Measurements from ENCODE around the gene KIFC3. TPM values are rescaled to one million over a fixed set of nuclear protein-coding genes. Genes with fewer than 3 reads are reported as not detected.

KIFC3 gene
- total RNA-seq, 1 donor from 2014 or later: 96.9 TPM

- no peaks in the 10 kb centered on the region for H3K9me3 Mint-ChIP-seq (ENCODE audit: unreplicated experiment)
- Histone ChIP-seq H3K9me3 (ENCODE audit: insufficient read depth, low read depth, low read length) (no peaks in the 10 kb centered on the region), H3K9ac (ENCODE audit: low read length) (no peak overlapping the region), H3K4me1 (ENCODE audit: insufficient read depth, low read length) (peaks cover 12% of the 10 kb centered on the region), H3K27me3 (ENCODE audit: insufficient read depth, low read length) (no peaks in the 10 kb centered on the region), H2AFZ (ENCODE audit: low read depth, low read length) (no peak overlapping the region), H3K27ac (ENCODE audit: low read depth, low read length) (peak overlapping the region; percentile 27), H3K4me2 (ENCODE audit: low read length) (peak overlapping the region; percentile 12), H4K20me1 (ENCODE audit: insufficient read depth, low read length) (peaks cover 61% of the 10 kb centered on the region), H3K79me2 (ENCODE audit: insufficient read depth, low read length) (peaks cover 7% of the 10 kb centered on the region), H3K36me3 (ENCODE audit: insufficient read depth, low read length) (peaks cover 26% of the 10 kb centered on the region), H3K4me3 (ENCODE audit: insufficient read depth, low read depth, low read length) (no peak overlapping the region)
- peak; percentile 41 for DNase-seq (ENCODE audit: low read depth)
- peaks cover 21% of the 10 kb centered on the region for H3K4me1 Mint-ChIP-seq (ENCODE audit: low read depth, unreplicated experiment)
- TF ChIP-seq, protein P1, sequence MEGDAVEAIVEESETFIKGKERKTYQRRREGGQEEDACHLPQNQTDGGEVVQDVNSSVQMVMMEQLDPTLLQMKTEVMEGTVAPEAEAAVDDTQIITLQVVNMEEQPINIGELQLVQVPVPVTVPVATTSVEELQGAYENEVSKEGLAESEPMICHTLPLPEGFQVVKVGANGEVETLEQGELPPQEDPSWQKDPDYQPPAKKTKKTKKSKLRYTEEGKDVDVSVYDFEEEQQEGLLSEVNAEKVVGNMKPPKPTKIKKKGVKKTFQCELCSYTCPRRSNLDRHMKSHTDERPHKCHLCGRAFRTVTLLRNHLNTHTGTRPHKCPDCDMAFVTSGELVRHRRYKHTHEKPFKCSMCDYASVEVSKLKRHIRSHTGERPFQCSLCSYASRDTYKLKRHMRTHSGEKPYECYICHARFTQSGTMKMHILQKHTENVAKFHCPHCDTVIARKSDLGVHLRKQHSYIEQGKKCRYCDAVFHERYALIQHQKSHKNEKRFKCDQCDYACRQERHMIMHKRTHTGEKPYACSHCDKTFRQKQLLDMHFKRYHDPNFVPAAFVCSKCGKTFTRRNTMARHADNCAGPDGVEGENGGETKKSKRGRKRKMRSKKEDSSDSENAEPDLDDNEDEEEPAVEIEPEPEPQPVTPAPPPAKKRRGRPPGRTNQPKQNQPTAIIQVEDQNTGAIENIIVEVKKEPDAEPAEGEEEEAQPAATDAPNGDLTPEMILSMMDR (IDR thresholded peaks at IDR 0.05; ENCODE audit: insufficient read depth, low read depth, low read length): no peak
- TF ChIP-seq EZH2 (IDR thresholded peaks at IDR 0.05; ENCODE audit: insufficient read depth, low read length): no peak
- no peak overlapping the region for H3K4me3 Mint-ChIP-seq (ENCODE audit: unreplicated experiment)
- peaks cover 8% of the 10 kb centered on the region for H3K36me3 Mint-ChIP-seq (ENCODE audit: low read depth, unreplicated experiment)
- H3K27me3 Mint-ChIP-seq (ENCODE audit: low read depth, unreplicated experiment): no peaks in the 10 kb centered on the region
- no peak overlapping the region for H3K27ac Mint-ChIP-seq (ENCODE audit: unreplicated experiment)
- FAIRE-seq: no peak
Observed at GRCh38 chr16:57773655-57774295, 28.5 kb downstream of the KIFC3 start.

GRCh38 chr16:57773019-57773418 lies 29.3 kb downstream of the KIFC3 start:
- H3K4me1 ChIP-seq (ENCODE audit: insufficient read depth, low read length): peaks cover 12% of the 10 kb centered on the region
- Mint-ChIP-seq H3K27me3 (ENCODE audit: low read depth, unreplicated experiment) (no peaks in the 10 kb centered on the region), H3K9me3 (ENCODE audit: unreplicated experiment) (no peaks in the 10 kb centered on the region), H3K4me1 (ENCODE audit: low read depth, unreplicated experiment) (peaks cover 21% of the 10 kb centered on the region), H3K36me3 (ENCODE audit: low read depth, unreplicated experiment) (peaks cover 7% of the 10 kb centered on the region), H3K4me3 (ENCODE audit: unreplicated experiment) (no peak overlapping the region), H3K27ac (ENCODE audit: unreplicated experiment) (no peak overlapping the region)
- H3K9ac ChIP-seq (ENCODE audit: low read length): no peak overlapping the region
- no peaks in the 10 kb centered on the region for H3K27me3 ChIP-seq (ENCODE audit: insufficient read depth, low read length)
- DNase-seq (ENCODE audit: low read depth) (no peak), FAIRE-seq (no peak)
- no peaks in the 10 kb centered on the region for H3K9me3 ChIP-seq (ENCODE audit: insufficient read depth, low read depth, low read length)
- TF ChIP-seq, protein P1 (IDR thresholded peaks at IDR 0.05; ENCODE audit: insufficient read depth, low read depth, low read length): no peak
- TF ChIP-seq EZH2 (IDR thresholded peaks at IDR 0.05; ENCODE audit: insufficient read depth, low read length): no peak
- H3K4me2 ChIP-seq (ENCODE audit: low read length): no peak overlapping the region
- no peak overlapping the region for H2AFZ ChIP-seq (ENCODE audit: low read depth, low read length)
- peaks cover 7% of the 10 kb centered on the region for H3K79me2 ChIP-seq (ENCODE audit: insufficient read depth, low read length)
- H3K4me3 ChIP-seq (ENCODE audit: insufficient read depth, low read depth, low read length): no peak overlapping the region
- H3K36me3 ChIP-seq (ENCODE audit: insufficient read depth, low read length): peaks cover 31% of the 10 kb centered on the region
- peaks cover 54% of the 10 kb centered on the region for H4K20me1 ChIP-seq (ENCODE audit: insufficient read depth, low read length)
- H3K27ac ChIP-seq (ENCODE audit: low read depth, low read length): no peak overlapping the region

GRCh38 chr16:57771141-57771785 lies 31.0 kb downstream of the KIFC3 start:
- Histone ChIP-seq H3K4me1 (ENCODE audit: insufficient read depth, low read length) (peaks cover 12% of the 10 kb centered on the region), H3K27me3 (ENCODE audit: insufficient read depth, low read length) (no peaks in the 10 kb centered on the region), H3K36me3 (ENCODE audit: insufficient read depth, low read length) (peaks cover 27% of the 10 kb centered on the region), H3K27ac (ENCODE audit: low read depth, low read length) (no peak overlapping the region), H3K4me2 (ENCODE audit: low read length) (no peak overlapping the region), H3K4me3 (ENCODE audit: insufficient read depth, low read depth, low read length) (no peak overlapping the region), H3K79me2 (ENCODE audit: insufficient read depth, low read length) (peaks cover 7% of the 10 kb centered on the region), H3K9ac (ENCODE audit: low read length) (no peak overlapping the region), H3K9me3 (ENCODE audit: insufficient read depth, low read depth, low read length) (no peaks in the 10 kb centered on the region), H4K20me1 (ENCODE audit: insufficient read depth, low read length) (peaks cover 45% of the 10 kb centered on the region), H2AFZ (ENCODE audit: low read depth, low read length) (no peak overlapping the region)
- H3K4me1 Mint-ChIP-seq (ENCODE audit: low read depth, unreplicated experiment): peaks cover 16% of the 10 kb centered on the region
- TF ChIP-seq, protein P1 (IDR thresholded peaks at IDR 0.05; ENCODE audit: insufficient read depth, low read depth, low read length): no peak
- TF ChIP-seq EZH2 (IDR thresholded peaks at IDR 0.05; ENCODE audit: insufficient read depth, low read length): no peak
- DNase-seq (ENCODE audit: low read depth): no peak
- no peak for FAIRE-seq
- H3K27me3 Mint-ChIP-seq (ENCODE audit: low read depth, unreplicated experiment): no peaks in the 10 kb centered on the region
- no peak overlapping the region for H3K27ac Mint-ChIP-seq (ENCODE audit: unreplicated experiment)
- no peaks in the 10 kb centered on the region for H3K9me3 Mint-ChIP-seq (ENCODE audit: unreplicated experiment)
- no peak overlapping the region for H3K4me3 Mint-ChIP-seq (ENCODE audit: unreplicated experiment)
- peaks cover 7% of the 10 kb centered on the region for H3K36me3 Mint-ChIP-seq (ENCODE audit: low read depth, unreplicated experiment)
